ENCODE measurements around the gene BTC.

Gene BTC

GRCh38 chr4:74758551-74759145, 35.7 kb downstream of the BTC start:
- no peak overlapping the region for H3K4me3 ChIP-seq (ENCODE audit: low read depth, low read length)
- no peaks in the 10 kb centered on the region; the same call in 1 of the 2 replicates for H3K27me3 ChIP-seq (ENCODE audit: insufficient read depth, low read length)
- H3K4me1 ChIP-seq (ENCODE audit: control insufficient read depth, insufficient read depth, low read length, unreplicated experiment), result no peaks in the 10 kb centered on the region
- H3K36me3 ChIP-seq (ENCODE audit: insufficient read depth, low read length), result no peaks in the 10 kb centered on the region
- H3K27ac ChIP-seq (ENCODE audit: low read depth, low read length), result no peak overlapping the region
- no peak overlapping the region for H2AFZ ChIP-seq (ENCODE audit: low read length, unreplicated experiment)
- no peaks in the 10 kb centered on the region for H3K79me2 ChIP-seq (ENCODE audit: control insufficient read depth, insufficient read depth, low read length, unreplicated experiment)

- Histone ChIP-seq H3K79me2 (ENCODE audit: control insufficient read depth, insufficient read depth, low read length, unreplicated experiment) (no peaks in the 10 kb centered on the region), H3K27me3 (ENCODE audit: insufficient read depth, low read length) (no peaks in the 10 kb centered on the region; the same call in 1 of the 2 replicates), H3K4me3 (ENCODE audit: low read depth, low read length) (no peak overlapping the region), H3K36me3 (ENCODE audit: insufficient read depth, low read length) (no peaks in the 10 kb centered on the region), H3K4me1 (ENCODE audit: control insufficient read depth, insufficient read depth, low read length, unreplicated experiment) (no peaks in the 10 kb centered on the region), H2AFZ (ENCODE audit: low read length, unreplicated experiment) (no peak overlapping the region), H3K27ac (ENCODE audit: low read depth, low read length) (no peak overlapping the region)
Observed at GRCh38 chr4:74757136-74757535, 37.2 kb downstream of the BTC start.

GRCh38 chr4:74755486-74755885, 38.8 kb downstream of the BTC start:
- H3K4me1 ChIP-seq (ENCODE audit: control insufficient read depth, insufficient read depth, low read length, unreplicated experiment), result no peaks in the 10 kb centered on the region
- no peaks in the 10 kb centered on the region; the same call in 1 of the 2 replicates for H3K27me3 ChIP-seq (ENCODE audit: insufficient read depth, low read length)
- H3K36me3 ChIP-seq (ENCODE audit: insufficient read depth, low read length), result no peaks in the 10 kb centered on the region
- H2AFZ ChIP-seq (ENCODE audit: low read length, unreplicated experiment), result no peak overlapping the region
- no peak overlapping the region for H3K27ac ChIP-seq (ENCODE audit: low read depth, low read length)
- no peaks in the 10 kb centered on the region for H3K79me2 ChIP-seq (ENCODE audit: control insufficient read depth, insufficient read depth, low read length, unreplicated experiment)
- H3K4me3 ChIP-seq (ENCODE audit: low read depth, low read length), result no peak overlapping the region

GRCh38 chr4:74754218-74754617, 40.1 kb downstream of the BTC start:
- no peaks in the 10 kb centered on the region for H3K36me3 ChIP-seq (ENCODE audit: insufficient read depth, low read length)
- H2AFZ ChIP-seq (ENCODE audit: low read length, unreplicated experiment), result no peak overlapping the region
- no peak overlapping the region for H3K4me3 ChIP-seq (ENCODE audit: low read depth, low read length)
- no peaks in the 10 kb centered on the region; the same call in 1 of the 2 replicates for H3K27me3 ChIP-seq (ENCODE audit: insufficient read depth, low read length)
- no peaks in the 10 kb centered on the region for H3K4me1 ChIP-seq (ENCODE audit: control insufficient read depth, insufficient read depth, low read length, unreplicated experiment)
- H3K27ac ChIP-seq (ENCODE audit: low read depth, low read length), result no peak overlapping the region
- no peaks in the 10 kb centered on the region for H3K79me2 ChIP-seq (ENCODE audit: control insufficient read depth, insufficient read depth, low read length, unreplicated experiment)

DNA sequence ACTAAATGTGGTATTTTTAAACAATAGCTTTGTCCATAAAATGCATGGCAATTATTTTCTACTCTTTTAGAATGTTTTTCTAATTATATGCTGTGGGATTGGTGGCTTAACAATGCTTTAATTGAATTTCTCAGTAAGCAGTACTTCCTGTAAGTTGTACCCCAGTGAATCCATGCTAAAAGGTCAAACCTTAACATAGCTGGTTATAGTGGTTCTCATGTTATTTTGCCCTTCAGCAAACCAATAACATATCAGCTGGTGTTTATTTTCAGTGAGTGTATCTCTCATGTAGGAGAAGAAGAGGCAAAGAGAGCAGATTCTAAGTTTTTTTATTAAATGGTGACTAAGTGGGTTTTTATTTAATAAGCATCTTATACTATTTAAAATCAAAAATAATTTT, 41.5 kb downstream of the BTC start:
- H3K36me3 ChIP-seq (ENCODE audit: insufficient read depth, low read length), result no peaks in the 10 kb centered on the region
- no peak overlapping the region for H3K27ac ChIP-seq (ENCODE audit: low read depth, low read length)
- H3K27me3 ChIP-seq (ENCODE audit: insufficient read depth, low read length), result no peaks in the 10 kb centered on the region; the same call in 1 of the 2 replicates
- no peaks in the 10 kb centered on the region for H3K79me2 ChIP-seq (ENCODE audit: control insufficient read depth, insufficient read depth, low read length, unreplicated experiment)
- no peaks in the 10 kb centered on the region for H3K4me1 ChIP-seq (ENCODE audit: control insufficient read depth, insufficient read depth, low read length, unreplicated experiment)
- no peak overlapping the region for H2AFZ ChIP-seq (ENCODE audit: low read length, unreplicated experiment)
- no peak overlapping the region for H3K4me3 ChIP-seq (ENCODE audit: low read depth, low read length)

GRCh38 chr4:74751856-74752255, 42.5 kb downstream of the BTC start:
- Histone ChIP-seq H3K27ac (ENCODE audit: low read depth, low read length) (no peak overlapping the region), H3K4me3 (ENCODE audit: low read depth, low read length) (no peak overlapping the region), H2AFZ (ENCODE audit: low read length, unreplicated experiment) (no peak overlapping the region), H3K79me2 (ENCODE audit: control insufficient read depth, insufficient read depth, low read length, unreplicated experiment) (no peaks in the 10 kb centered on the region), H3K27me3 (ENCODE audit: insufficient read depth, low read length) (no peaks in the 10 kb centered on the region; the same call in 1 of the 2 replicates), H3K4me1 (ENCODE audit: control insufficient read depth, insufficient read depth, low read length, unreplicated experiment) (no peaks in the 10 kb centered on the region), H3K36me3 (ENCODE audit: insufficient read depth, low read length) (no peaks in the 10 kb centered on the region)

DNA sequence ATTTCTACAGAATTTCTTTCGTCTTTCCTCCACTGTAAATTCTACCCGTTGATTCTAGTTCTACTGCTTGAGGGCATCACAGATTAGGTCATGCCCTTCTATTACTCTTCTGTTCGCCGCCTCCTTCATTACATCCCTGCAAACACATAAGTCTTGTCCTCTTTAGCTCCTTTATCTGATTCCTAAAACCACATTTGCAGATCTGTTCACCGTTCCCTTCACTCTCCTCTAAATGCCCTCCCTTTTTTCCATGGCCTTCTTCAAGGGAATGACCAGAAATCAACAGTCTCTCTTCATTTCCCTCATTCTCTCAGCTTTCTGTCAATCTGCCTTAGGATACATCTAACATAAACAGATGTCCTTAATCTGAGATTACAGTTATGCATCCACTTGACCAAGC, 43.1 kb downstream of the BTC start:
- Histone ChIP-seq H3K36me3 (ENCODE audit: insufficient read depth, low read length) (no peaks in the 10 kb centered on the region), H3K27ac (ENCODE audit: low read depth, low read length) (no peak overlapping the region)

GRCh38 chr4:74742185-74742584, 52.1 kb downstream of the BTC start:
- no peaks in the 10 kb centered on the region for H3K27me3 ChIP-seq (ENCODE audit: insufficient read depth, low read length)
- H3K4me3 ChIP-seq (ENCODE audit: low read depth, low read length), result no peak overlapping the region
- no peaks in the 10 kb centered on the region for H3K36me3 ChIP-seq (ENCODE audit: insufficient read depth, low read length)
- no peaks in the 10 kb centered on the region for H3K79me2 ChIP-seq (ENCODE audit: control insufficient read depth, insufficient read depth, low read length, unreplicated experiment)
- H2AFZ ChIP-seq (ENCODE audit: low read length, unreplicated experiment), result no peak overlapping the region
- no peaks in the 10 kb centered on the region for H3K4me1 ChIP-seq (ENCODE audit: control insufficient read depth, insufficient read depth, low read length, unreplicated experiment)
- H3K27ac ChIP-seq (ENCODE audit: low read depth, low read length), result no peak overlapping the region

More for the DNA sequence above, 43.1 kb downstream of the BTC start:
- H3K4me3 ChIP-seq (ENCODE audit: low read depth, low read length), result no peak overlapping the region
- no peaks in the 10 kb centered on the region; the same call in 1 of the 2 replicates for H3K27me3 ChIP-seq (ENCODE audit: insufficient read depth, low read length)
- no peak overlapping the region for H2AFZ ChIP-seq (ENCODE audit: low read length, unreplicated experiment)
- H3K79me2 ChIP-seq (ENCODE audit: control insufficient read depth, insufficient read depth, low read length, unreplicated experiment), result no peaks in the 10 kb centered on the region
- no peaks in the 10 kb centered on the region for H3K4me1 ChIP-seq (ENCODE audit: control insufficient read depth, insufficient read depth, low read length, unreplicated experiment)

DNA sequence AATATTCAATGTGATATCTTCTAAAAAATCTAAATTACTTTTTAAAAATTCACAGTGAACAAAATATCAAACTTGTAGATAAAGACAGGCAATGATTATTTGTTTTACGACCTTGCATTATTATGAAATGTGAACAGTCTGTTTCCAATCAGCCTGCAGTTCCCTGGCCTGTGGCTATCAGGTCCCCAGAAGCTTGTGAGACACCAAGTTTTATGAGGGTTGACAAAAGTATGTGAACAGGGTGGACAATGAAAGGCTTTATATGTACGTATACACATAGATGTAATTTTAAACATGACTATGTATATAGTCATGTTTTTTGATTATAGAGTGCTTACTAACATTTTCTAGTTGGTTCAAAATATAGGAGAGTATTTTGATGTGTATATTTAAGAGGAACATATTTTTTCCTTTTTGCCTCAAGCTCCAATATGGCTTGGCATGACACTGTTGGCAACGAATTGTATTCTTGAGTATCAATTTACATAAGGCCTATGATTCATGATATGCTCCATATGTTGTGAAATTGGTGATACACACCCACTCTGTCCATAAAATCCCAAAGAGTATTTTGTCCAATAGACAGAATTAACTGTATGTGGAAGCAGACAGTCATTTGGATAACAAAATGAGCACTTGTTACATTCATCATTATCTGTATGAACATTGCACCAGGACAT, 55.7 kb downstream of the BTC start:
- Histone ChIP-seq H3K36me3 (ENCODE audit: insufficient read depth, low read length) (no peaks in the 10 kb centered on the region), H3K27me3 (ENCODE audit: insufficient read depth, low read length) (peaks cover 24% of the 10 kb centered on the region), H2AFZ (ENCODE audit: low read length, unreplicated experiment) (no peak overlapping the region), H3K4me1 (ENCODE audit: control insufficient read depth, insufficient read depth, low read length, unreplicated experiment) (no peaks in the 10 kb centered on the region), H3K4me3 (ENCODE audit: low read depth, low read length) (no peak overlapping the region), H3K27ac (ENCODE audit: low read depth, low read length) (no peak overlapping the region), H3K79me2 (ENCODE audit: control insufficient read depth, insufficient read depth, low read length, unreplicated experiment) (no peaks in the 10 kb centered on the region)

DNA sequence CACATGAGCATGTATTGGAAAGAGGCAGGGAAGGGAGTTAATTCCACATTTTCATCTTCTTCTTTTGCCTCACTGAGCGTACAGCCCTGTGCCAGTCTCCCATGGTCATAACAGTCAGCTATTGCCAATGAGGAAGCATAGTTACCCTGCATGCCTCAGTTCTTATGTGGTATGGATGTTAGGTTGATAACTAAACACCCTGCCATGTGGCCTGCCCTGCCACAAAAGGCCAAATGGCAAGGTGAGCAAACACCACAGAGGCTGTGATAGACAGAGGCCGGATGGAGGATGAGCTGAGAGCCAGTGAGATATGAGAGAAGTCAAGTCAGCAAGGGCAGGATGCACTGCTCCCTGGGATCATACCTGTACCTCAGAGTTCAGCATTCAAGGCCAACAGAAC, 59.3 kb downstream of the BTC start:
- Histone ChIP-seq H2AFZ (ENCODE audit: low read length, unreplicated experiment) (no peak overlapping the region), H3K4me1 (ENCODE audit: control insufficient read depth, insufficient read depth, low read length, unreplicated experiment) (no peaks in the 10 kb centered on the region), H3K27ac (ENCODE audit: low read depth, low read length) (no peak overlapping the region), H3K4me3 (ENCODE audit: low read depth, low read length) (no peak overlapping the region), H3K27me3 (ENCODE audit: insufficient read depth, low read length) (peaks cover 35% of the 10 kb centered on the region), H3K79me2 (ENCODE audit: control insufficient read depth, insufficient read depth, low read length, unreplicated experiment) (no peaks in the 10 kb centered on the region), H3K36me3 (ENCODE audit: insufficient read depth, low read length) (no peaks in the 10 kb centered on the region)

GRCh38 chr4:74733756-74734155, 60.6 kb downstream of the BTC start:
- no peak overlapping the region for H2AFZ ChIP-seq (ENCODE audit: low read length, unreplicated experiment)

More at GRCh38 chr4:74733756-74734155, 60.6 kb downstream of the BTC start:
- Histone ChIP-seq H3K27me3 (ENCODE audit: insufficient read depth, low read length) (peaks cover 46% of the 10 kb centered on the region), H3K36me3 (ENCODE audit: insufficient read depth, low read length) (no peaks in the 10 kb centered on the region), H3K4me1 (ENCODE audit: control insufficient read depth, insufficient read depth, low read length, unreplicated experiment) (no peaks in the 10 kb centered on the region), H3K4me3 (ENCODE audit: low read depth, low read length) (no peak overlapping the region), H3K27ac (ENCODE audit: low read depth, low read length) (no peak overlapping the region), H3K79me2 (ENCODE audit: control insufficient read depth, insufficient read depth, low read length, unreplicated experiment) (no peaks in the 10 kb centered on the region)
